ENCODE results near the gene UQCRH. TPM values are rescaled to one million over a fixed set of nuclear protein-coding genes. Genes with fewer than 3 reads are reported as not detected.
A peak's percentile ranks its signal among the peaks of the same experiment; 100 is the strongest.

The UQCRH gene
- total RNA-seq, 1 experiment from 2014 or later: 455 TPM

GRCh38 chr1:46288485-46289133 is 14.9 kb upstream of the UQCRH start:
- H3K4me1 ChIP-seq (ENCODE audit: low read length): peaks cover 23% of the 10 kb centered on the region
- no peaks in the 10 kb centered on the region for H4K20me1 ChIP-seq (ENCODE audit: insufficient read depth, low read depth, low read length)
- H3K27ac ChIP-seq (ENCODE audit: low read length): no peak overlapping the region
- no peak for DNase-seq
- no peaks in the 10 kb centered on the region for H3K27me3 ChIP-seq (ENCODE audit: low read length)
- H3K79me2 ChIP-seq (ENCODE audit: low read length): peaks cover 6% of the 10 kb centered on the region
- no peak overlapping the region for H2AFZ ChIP-seq (ENCODE audit: low read length)
- H3K9ac ChIP-seq (ENCODE audit: low read length): no peak overlapping the region
- no peaks in the 10 kb centered on the region for H3K9me2 ChIP-seq (replicated peaks; ENCODE audit: insufficient read depth, low read length)
- no peaks in the 10 kb centered on the region for H3K9me3 ChIP-seq (ENCODE audit: low read length)
- H3K4me3 ChIP-seq (ENCODE audit: low read length): no peak overlapping the region
- H3K4me2 ChIP-seq (ENCODE audit: low read depth, low read length, poor library complexity, severe bottlenecking): no peak overlapping the region
- H3K36me3 ChIP-seq (ENCODE audit: insufficient read depth, low read length): peaks cover 22% of the 10 kb centered on the region; the same call in 1 of the 2 replicates

GRCh38 chr1:46289134-46289494 is 14.4 kb upstream of the UQCRH start:
- Histone ChIP-seq H2AFZ (ENCODE audit: low read length) (no peak overlapping the region), H3K27ac (ENCODE audit: low read length) (no peak overlapping the region), H3K4me2 (ENCODE audit: low read depth, low read length, poor library complexity, severe bottlenecking) (no peak overlapping the region), H4K20me1 (ENCODE audit: insufficient read depth, low read depth, low read length) (no peaks in the 10 kb centered on the region), H3K4me3 (ENCODE audit: low read length) (no peak overlapping the region), H3K79me2 (ENCODE audit: low read length) (peaks cover 6% of the 10 kb centered on the region), H3K27me3 (ENCODE audit: low read length) (no peaks in the 10 kb centered on the region), H3K9ac (ENCODE audit: low read length) (no peak overlapping the region), H3K9me2 (replicated peaks; ENCODE audit: insufficient read depth, low read length) (no peaks in the 10 kb centered on the region), H3K9me3 (ENCODE audit: low read length) (no peaks in the 10 kb centered on the region), H3K4me1 (ENCODE audit: low read length) (peaks cover 19% of the 10 kb centered on the region), H3K36me3 (ENCODE audit: insufficient read depth, low read length) (peaks cover 20% of the 10 kb centered on the region; the same call in 1 of the 2 replicates)
- no peak for DNase-seq

GRCh38 chr1:46289976-46290375 is 13.5 kb upstream of the UQCRH start:
- H3K36me3 ChIP-seq (ENCODE audit: insufficient read depth, low read length): peaks cover 20% of the 10 kb centered on the region; the same call in 1 of the 2 replicates
- DNase-seq: no peak
- no peak overlapping the region for H3K9ac ChIP-seq (ENCODE audit: low read length)
- H3K4me2 ChIP-seq (ENCODE audit: low read depth, low read length, poor library complexity, severe bottlenecking): no peak overlapping the region
- no peaks in the 10 kb centered on the region for H4K20me1 ChIP-seq (ENCODE audit: insufficient read depth, low read depth, low read length)
- H3K27me3 ChIP-seq (ENCODE audit: low read length): no peaks in the 10 kb centered on the region
- H3K4me3 ChIP-seq (ENCODE audit: low read length): no peak overlapping the region
- H3K27ac ChIP-seq (ENCODE audit: low read length): no peak overlapping the region
- peaks cover 6% of the 10 kb centered on the region for H3K79me2 ChIP-seq (ENCODE audit: low read length)
- H2AFZ ChIP-seq (ENCODE audit: low read length): no peak overlapping the region
- H3K9me3 ChIP-seq (ENCODE audit: low read length): no peaks in the 10 kb centered on the region
- no peaks in the 10 kb centered on the region for H3K9me2 ChIP-seq (replicated peaks; ENCODE audit: insufficient read depth, low read length)
- H3K4me1 ChIP-seq (ENCODE audit: low read length): peaks cover 10% of the 10 kb centered on the region

- H3K4me2 ChIP-seq (ENCODE audit: low read depth, low read length, poor library complexity, severe bottlenecking): no peak overlapping the region
- no peak overlapping the region for H3K9ac ChIP-seq (ENCODE audit: low read length)
- H3K27me3 ChIP-seq (ENCODE audit: low read length): no peaks in the 10 kb centered on the region
- no peak for DNase-seq
- no peaks in the 10 kb centered on the region for H3K9me2 ChIP-seq (replicated peaks; ENCODE audit: insufficient read depth, low read length)
- no peaks in the 10 kb centered on the region for H3K9me3 ChIP-seq (ENCODE audit: low read length)
- peaks cover under 1% of the 10 kb centered on the region; the same call in 1 of the 2 replicates for H3K4me1 ChIP-seq (ENCODE audit: low read length)
- H3K4me3 ChIP-seq (ENCODE audit: low read length): no peak overlapping the region
- H4K20me1 ChIP-seq (ENCODE audit: insufficient read depth, low read depth, low read length): no peaks in the 10 kb centered on the region
- peaks cover 35% of the 10 kb centered on the region for H3K79me2 ChIP-seq (ENCODE audit: low read length)
- H2AFZ ChIP-seq (ENCODE audit: low read length): no peak overlapping the region
- H3K36me3 ChIP-seq (ENCODE audit: insufficient read depth, low read length): peaks cover 28% of the 10 kb centered on the region
- H3K27ac ChIP-seq (ENCODE audit: low read length): no peak overlapping the region
These were observed 8.2 kb upstream of the UQCRH start for GRCh38 chr1:46295306-46295705.

- Histone ChIP-seq H3K9me2 (replicated peaks; ENCODE audit: insufficient read depth, low read length) (no peaks in the 10 kb centered on the region), H3K4me3 (ENCODE audit: low read length) (no peak overlapping the region), H3K27ac (ENCODE audit: low read length) (no peak overlapping the region), H3K9ac (ENCODE audit: low read length) (no peak overlapping the region), H3K4me1 (ENCODE audit: low read length) (peaks cover 12% of the 10 kb centered on the region), H3K27me3 (ENCODE audit: low read length) (no peaks in the 10 kb centered on the region), H3K9me3 (ENCODE audit: low read length) (no peaks in the 10 kb centered on the region), H3K4me2 (ENCODE audit: low read depth, low read length, poor library complexity, severe bottlenecking) (no peak overlapping the region), H2AFZ (ENCODE audit: low read length) (no peak overlapping the region), H3K79me2 (ENCODE audit: low read length) (peaks cover 61% of the 10 kb centered on the region), H4K20me1 (ENCODE audit: insufficient read depth, low read depth, low read length) (no peaks in the 10 kb centered on the region), H3K36me3 (ENCODE audit: insufficient read depth, low read length) (peaks cover 28% of the 10 kb centered on the region)
- DNase-seq: no peak
These were observed 5.1 kb upstream of the UQCRH start for GRCh38 chr1:46298387-46298786.

- Histone ChIP-seq H3K4me3 (ENCODE audit: low read length) (peak overlapping the region; percentile 78), H4K20me1 (ENCODE audit: insufficient read depth, low read depth, low read length) (peaks cover 7% of the 10 kb centered on the region; the same call in 1 of the 2 replicates), H3K36me3 (ENCODE audit: insufficient read depth, low read length) (peaks cover 23% of the 10 kb centered on the region), H3K4me1 (ENCODE audit: low read length) (peaks cover 22% of the 10 kb centered on the region), H3K9me2 (replicated peaks; ENCODE audit: insufficient read depth, low read length) (no peaks in the 10 kb centered on the region), H2AFZ (ENCODE audit: low read length) (no peak overlapping the region), H3K4me2 (ENCODE audit: low read depth, low read length, poor library complexity, severe bottlenecking) (peak overlapping the region; percentile 82), H3K79me2 (ENCODE audit: low read length) (peaks cover 84% of the 10 kb centered on the region), H3K9ac (ENCODE audit: low read length) (peak overlapping the region; percentile 98), H3K9me3 (ENCODE audit: low read length) (no peaks in the 10 kb centered on the region), H3K27me3 (ENCODE audit: low read length) (no peaks in the 10 kb centered on the region), H3K27ac (ENCODE audit: low read length) (peak overlapping the region; percentile 76)
- DNase-seq: no peak
These were observed 2.7 kb upstream of the UQCRH start for GRCh38 chr1:46300673-46301405.

- H3K4me3 ChIP-seq (ENCODE audit: low read length): peak overlapping the region; percentile 78
- peaks cover 20% of the 10 kb centered on the region for H3K36me3 ChIP-seq (ENCODE audit: insufficient read depth, low read length)
- DNase-seq: no peak
- H3K9me2 ChIP-seq (replicated peaks; ENCODE audit: insufficient read depth, low read length): no peaks in the 10 kb centered on the region
- peaks cover 90% of the 10 kb centered on the region for H3K79me2 ChIP-seq (ENCODE audit: low read length)
- no peaks in the 10 kb centered on the region for H3K9me3 ChIP-seq (ENCODE audit: low read length)
- H3K4me1 ChIP-seq (ENCODE audit: low read length): peaks cover 27% of the 10 kb centered on the region
- H3K9ac ChIP-seq (ENCODE audit: low read length): peak overlapping the region; percentile 98
- peak overlapping the region; percentile 76 for H3K27ac ChIP-seq (ENCODE audit: low read length)
- H2AFZ ChIP-seq (ENCODE audit: low read length): no peak overlapping the region
- H4K20me1 ChIP-seq (ENCODE audit: insufficient read depth, low read depth, low read length): peaks cover 10% of the 10 kb centered on the region
- peak overlapping the region; percentile 82 for H3K4me2 ChIP-seq (ENCODE audit: low read depth, low read length, poor library complexity, severe bottlenecking)
- H3K27me3 ChIP-seq (ENCODE audit: low read length): no peaks in the 10 kb centered on the region
These were observed 2.1 kb upstream of the UQCRH start for GRCh38 chr1:46301406-46301807.

GRCh38 chr1:46301808-46302640 is 1.5 kb upstream of the UQCRH start:
- H4K20me1 ChIP-seq (ENCODE audit: insufficient read depth, low read depth, low read length): peaks cover 16% of the 10 kb centered on the region
- H3K27ac ChIP-seq (ENCODE audit: low read length): peak overlapping the region; percentile 76
- H3K27me3 ChIP-seq (ENCODE audit: low read length): no peaks in the 10 kb centered on the region
- peaks cover 93% of the 10 kb centered on the region for H3K79me2 ChIP-seq (ENCODE audit: low read length)
- H3K4me2 ChIP-seq (ENCODE audit: low read depth, low read length, poor library complexity, severe bottlenecking): peak overlapping the region; percentile 82
- peak; percentile 84 for DNase-seq
- no peaks in the 10 kb centered on the region for H3K9me3 ChIP-seq (ENCODE audit: low read length)
- H3K9ac ChIP-seq (ENCODE audit: low read length): peak overlapping the region; percentile 98
- H3K36me3 ChIP-seq (ENCODE audit: insufficient read depth, low read length): peaks cover 18% of the 10 kb centered on the region; the same call in 1 of the 2 replicates
- no peaks in the 10 kb centered on the region for H3K9me2 ChIP-seq (replicated peaks; ENCODE audit: insufficient read depth, low read length)
- no peak overlapping the region for H2AFZ ChIP-seq (ENCODE audit: low read length)
- H3K4me3 ChIP-seq (ENCODE audit: low read length): peak overlapping the region; percentile 78
- H3K4me1 ChIP-seq (ENCODE audit: low read length): peaks cover 33% of the 10 kb centered on the region
